Suppressor macrophage treated with lipopolysaccharide for 1 hour (primary cell): ENCODE measurements around the gene CENPO.
A peak's percentile ranks its signal among the peaks of the same experiment; 100 is the strongest.

ENCODE experiments used
- DNase-seq, 3 donors: peaks; one replicate each; pipeline ENCODE4 v3.0.0-alpha.2; 2020 to 2022

Gene CENPO

GRCh38 chr2:24824966-24825882 lies 32.0 kb downstream of the CENPO start:
- DNase-seq = peak; percentile 37 to 40 (median 39)

- DNase-seq = no peak
Measured at GRCh38 chr2:24825883-24826772, 32.9 kb downstream of the CENPO start.

GRCh38 chr2:24826773-24827145 lies 33.5 kb downstream of the CENPO start:
- no peak for DNase-seq

- DNase-seq = peak; percentile 77 to 85 (median 80)
Measured at GRCh38 chr2:24827321-24828237, 34.4 kb downstream of the CENPO start.

GRCh38 chr2:24828238-24828996 lies 35.2 kb downstream of the CENPO start:
- no peak for DNase-seq

GRCh38 chr2:24830351-24830750 lies 37.1 kb downstream of the CENPO start:
- DNase-seq = no peak

- no peak for DNase-seq
Measured at GRCh38 chr2:24830786-24831185, 37.6 kb downstream of the CENPO start.

- DNase-seq = no peak
Measured at GRCh38 chr2:24831221-24832072, 38.2 kb downstream of the CENPO start.

- no peak for DNase-seq
Measured at GRCh38 chr2:24832073-24832461, 38.8 kb downstream of the CENPO start.

- DNase-seq = no peak
Measured at GRCh38 chr2:24832521-24832920, 39.3 kb downstream of the CENPO start.

- DNase-seq = no peak
Measured at GRCh38 chr2:24832931-24833701, 39.9 kb downstream of the CENPO start.

GRCh38 chr2:24833821-24834732 lies 40.9 kb downstream of the CENPO start:
- DNase-seq = no peak

- DNase-seq = no peak
Measured at GRCh38 chr2:24834733-24835395, 41.6 kb downstream of the CENPO start.

GRCh38 chr2:24835411-24835810 lies 42.2 kb downstream of the CENPO start:
- peak in 2 of 3 donors; percentile 8 to 11 for DNase-seq

GRCh38 chr2:24836206-24836605 lies 43.0 kb downstream of the CENPO start:
- no peak for DNase-seq

- DNase-seq = no peak
Measured at GRCh38 chr2:24836706-24837105, 43.5 kb downstream of the CENPO start.

- no peak for DNase-seq
Measured at GRCh38 chr2:24837996-24838513, 44.8 kb downstream of the CENPO start.

GRCh38 chr2:24838541-24838940 lies 45.3 kb downstream of the CENPO start:
- no peak for DNase-seq
